GM19372 (cell line): ENCODE measurements around the gene FAM107B.

ENCODE experiments used
- ATAC-seq: cut with Tn5 transposase; IDR thresholded peaks from one replicate; pipeline ENCODE4 v1.9.1; 2021; ENCODE audit warnings: mild to moderate bottlenecking, low read depth, moderate library complexity; ENCODE audit not compliant: unreplicated experiment

FAM107B gene

DNA sequence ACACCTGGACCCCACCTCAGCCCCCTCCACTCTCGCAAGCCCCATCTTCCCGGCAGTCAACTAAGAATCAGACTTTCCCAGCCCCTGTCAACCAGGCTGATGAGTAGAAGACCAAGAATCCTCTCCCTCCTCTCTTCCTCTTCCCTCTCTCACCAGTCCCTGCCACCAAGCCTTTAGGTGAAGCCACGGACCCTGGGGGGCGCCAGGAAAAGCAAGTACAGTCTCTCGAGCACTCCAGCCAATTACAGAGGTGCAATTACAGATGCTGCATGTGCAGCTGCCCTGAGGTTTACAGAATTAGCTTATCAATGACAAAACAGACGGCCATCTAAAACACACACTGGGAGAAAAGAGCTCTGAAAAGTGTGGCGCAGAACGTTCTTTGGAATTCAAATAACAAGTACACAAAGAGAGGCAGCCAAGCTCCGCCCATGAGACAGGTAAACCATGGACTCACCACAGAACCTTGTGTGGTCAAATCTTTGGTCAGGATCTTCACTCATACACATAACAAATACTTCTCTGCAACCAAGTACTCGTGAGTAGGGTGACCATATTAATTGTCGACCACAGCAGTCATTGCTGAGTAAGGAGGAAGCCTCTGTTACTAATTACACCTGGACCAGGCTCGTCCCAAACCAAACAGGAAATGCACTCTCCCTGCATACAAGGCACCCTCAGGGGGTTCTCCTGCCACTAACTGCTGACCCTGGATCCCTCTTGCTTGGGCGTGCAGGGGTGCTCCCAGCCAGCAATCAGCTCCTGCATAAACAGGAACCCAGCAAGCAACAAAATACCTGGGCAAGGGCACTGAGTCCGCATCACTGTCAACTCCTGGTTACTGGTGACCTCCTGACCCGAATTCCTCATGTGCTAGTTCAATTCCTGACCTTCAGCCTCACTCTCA is 189.2 kb downstream of the FAM107B start:
- no peak for ATAC-seq

DNA sequence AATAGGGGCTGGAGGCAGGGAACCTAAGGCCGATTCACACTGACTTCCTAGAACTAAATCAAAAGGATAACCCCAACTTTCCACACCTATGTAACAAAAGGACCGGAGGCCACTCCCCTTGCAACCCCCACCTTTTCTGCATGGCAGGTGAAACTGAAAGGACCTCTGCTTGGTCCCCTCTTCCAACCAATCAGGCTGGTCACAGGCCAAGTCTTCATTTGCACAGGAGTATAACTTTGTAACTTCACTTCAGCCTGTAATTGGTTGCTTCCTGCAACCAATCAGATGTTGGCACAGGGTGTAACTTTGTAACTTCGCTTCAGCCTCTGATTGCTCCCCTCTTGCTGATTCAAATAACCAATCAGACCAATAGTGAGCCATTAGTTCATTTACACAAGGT is 190.0 kb downstream of the FAM107B start:
- no peak for ATAC-seq

- no peak for ATAC-seq
Observed at GRCh38 chr10:14583967-14584366, 190.7 kb downstream of the FAM107B start.

DNA sequence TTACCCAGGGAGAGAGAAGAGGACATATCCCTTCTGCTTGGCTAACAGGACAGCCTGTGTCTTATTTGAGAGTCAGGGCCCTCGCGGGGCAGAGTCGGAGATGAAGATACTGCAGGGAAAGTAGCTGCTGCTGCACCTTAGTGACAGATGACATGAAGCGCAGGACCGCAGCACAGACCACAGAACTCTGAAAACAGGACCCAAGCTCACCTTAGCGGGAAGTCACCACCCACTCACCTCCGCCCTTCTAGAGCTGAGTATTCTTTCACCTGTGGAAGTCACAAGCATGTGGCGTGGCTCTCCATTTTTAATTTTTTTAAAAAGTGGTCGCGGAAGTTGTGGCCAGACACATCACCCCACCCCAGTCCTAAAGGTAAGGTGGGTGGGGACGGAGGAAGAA is 191.4 kb downstream of the FAM107B start:
- no peak for ATAC-seq

DNA sequence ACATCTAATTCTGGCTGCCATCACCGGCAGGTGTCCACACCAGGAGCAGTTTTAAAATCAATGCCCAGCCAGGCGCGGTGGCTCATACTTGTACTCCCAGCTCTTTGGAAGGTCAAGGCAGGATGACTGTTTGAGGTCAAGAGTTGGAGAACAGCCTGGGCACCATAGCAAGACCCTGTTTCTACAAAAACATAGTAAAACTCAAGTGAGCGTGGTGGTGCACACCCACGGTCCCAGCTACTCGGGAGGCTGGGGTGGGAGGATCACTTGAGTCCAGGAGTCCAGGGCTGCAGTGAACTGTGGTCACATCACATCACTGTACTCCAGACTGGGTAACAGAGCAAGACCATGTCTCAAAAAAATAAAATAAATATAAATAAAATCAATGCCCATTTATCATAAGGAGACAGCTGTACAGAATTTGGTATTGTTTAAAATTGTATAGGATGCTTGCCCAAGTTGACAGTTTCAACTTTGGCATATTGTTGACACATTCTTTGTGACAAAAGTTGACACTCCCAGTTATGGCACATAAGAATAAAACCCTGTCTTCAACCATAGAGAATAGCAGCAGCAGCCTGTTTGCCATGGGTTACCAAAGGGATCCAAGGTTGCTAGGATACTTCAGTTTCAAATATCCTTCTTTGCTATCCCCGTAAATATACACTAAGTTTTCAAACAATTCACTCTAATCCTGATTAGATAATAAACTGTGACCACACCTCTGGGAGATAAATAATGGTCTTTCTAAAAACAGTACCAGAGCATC is 193.0 kb downstream of the FAM107B start:
- ATAC-seq = no peak

DNA sequence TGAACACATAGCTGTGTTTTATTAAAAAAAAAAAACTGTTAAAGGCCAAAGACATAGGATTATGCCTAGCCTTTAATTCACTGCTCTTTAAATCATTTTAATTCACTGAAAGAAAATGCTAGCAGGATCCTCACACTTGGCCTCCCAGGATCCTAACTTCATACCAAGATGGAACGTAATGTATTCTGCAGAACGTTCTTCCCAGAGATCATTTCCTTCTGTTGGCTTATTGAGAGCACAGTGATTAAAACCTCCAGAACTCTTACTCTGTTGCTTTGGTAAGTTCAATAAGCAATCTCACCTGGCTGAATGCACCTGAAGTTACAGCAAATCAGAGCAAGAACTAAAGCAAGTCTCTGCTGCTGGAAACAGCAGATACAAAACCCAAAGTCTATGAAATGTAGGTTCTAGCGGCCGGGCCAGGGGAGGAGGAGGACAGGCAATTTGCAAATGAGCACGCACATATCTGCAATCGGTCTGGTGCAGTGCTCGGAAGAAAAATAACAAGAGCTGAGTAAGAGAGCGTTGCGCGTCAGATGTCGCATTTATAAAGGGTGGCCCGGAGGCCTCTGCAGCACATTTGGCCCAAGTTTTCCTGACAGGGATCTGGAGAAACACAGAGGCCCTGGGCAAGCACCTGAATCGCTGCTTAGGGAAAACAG is 193.9 kb downstream of the FAM107B start:
- no peak for ATAC-seq

GRCh38 chr10:14579405-14579804 is 195.3 kb downstream of the FAM107B start:
- no peak for ATAC-seq

- no peak for ATAC-seq
Observed at GRCh38 chr10:14578060-14578952, 196.4 kb downstream of the FAM107B start.

- no peak for ATAC-seq
Observed at GRCh38 chr10:14574885-14575284, 199.8 kb downstream of the FAM107B start.

- ATAC-seq = no peak
Observed at GRCh38 chr10:14574291-14574690, 200.4 kb downstream of the FAM107B start.

GRCh38 chr10:14573666-14574261 is 200.9 kb downstream of the FAM107B start:
- ATAC-seq = no peak

GRCh38 chr10:14572811-14573210 is 201.9 kb downstream of the FAM107B start:
- ATAC-seq = no peak

- ATAC-seq = no peak
Observed at GRCh38 chr10:14571866-14572507, 202.7 kb downstream of the FAM107B start.

GRCh38 chr10:14570800-14571199 is 203.9 kb downstream of the FAM107B start:
- ATAC-seq = no peak

DNA sequence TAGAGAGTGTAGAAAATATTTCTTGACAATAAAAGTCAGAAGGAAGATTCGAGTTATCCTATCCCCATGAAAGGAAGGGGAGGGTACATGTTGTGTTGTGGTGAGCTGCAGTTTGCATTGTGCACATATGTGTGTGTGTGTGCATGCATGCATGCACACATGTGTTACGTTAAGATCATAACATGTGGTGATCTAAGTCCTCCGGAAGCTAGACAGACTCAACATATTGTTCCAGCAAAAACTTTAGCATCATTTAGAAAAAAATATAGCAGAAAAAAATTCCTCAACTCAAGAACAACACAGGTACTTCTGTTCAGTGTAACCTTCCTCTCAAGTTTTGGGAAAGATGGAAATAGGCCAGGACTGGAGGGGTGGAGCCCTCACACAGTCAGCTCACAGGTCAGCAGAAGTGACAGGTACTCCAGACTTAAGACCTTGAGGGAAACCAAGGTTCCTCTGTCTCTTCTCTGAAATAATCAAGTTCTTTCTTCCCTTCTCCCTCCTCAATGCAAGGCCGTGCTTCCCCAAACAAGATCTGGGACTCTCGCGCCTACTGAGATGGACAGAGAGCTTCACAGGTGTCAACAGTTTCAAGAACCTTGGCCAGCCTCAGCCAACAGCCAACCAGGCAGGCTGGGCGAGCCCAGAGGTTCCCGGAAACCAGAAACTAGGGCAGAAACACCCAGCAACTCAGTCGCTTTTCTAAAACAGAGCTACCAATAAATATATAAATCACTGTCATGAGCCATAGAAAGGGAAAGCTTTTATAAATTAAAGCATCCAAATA is 205.2 kb downstream of the FAM107B start:
- ATAC-seq = no peak

- no peak for ATAC-seq
Observed at GRCh38 chr10:14567421-14567820, 207.3 kb downstream of the FAM107B start.

DNA sequence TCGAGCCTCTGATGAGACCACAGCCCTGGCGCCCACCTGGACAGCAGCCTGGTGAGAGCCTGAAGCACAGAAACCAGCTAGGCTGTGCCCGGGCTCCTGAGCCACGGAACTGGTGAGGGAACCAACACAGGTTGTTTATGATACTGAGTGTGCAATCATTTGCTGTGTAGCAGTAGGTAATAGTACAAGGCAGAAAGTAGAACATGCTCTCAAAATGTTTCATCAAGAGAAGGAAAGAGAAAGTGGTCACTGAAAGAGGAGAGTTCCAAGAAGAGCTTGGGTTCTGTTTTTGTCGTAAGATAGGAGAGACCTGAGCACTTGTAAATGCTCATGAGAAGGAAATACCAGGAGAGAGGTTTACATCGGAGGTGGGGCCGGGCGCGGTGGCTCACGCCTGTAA is 208.2 kb downstream of the FAM107B start:
- no peak for ATAC-seq

DNA sequence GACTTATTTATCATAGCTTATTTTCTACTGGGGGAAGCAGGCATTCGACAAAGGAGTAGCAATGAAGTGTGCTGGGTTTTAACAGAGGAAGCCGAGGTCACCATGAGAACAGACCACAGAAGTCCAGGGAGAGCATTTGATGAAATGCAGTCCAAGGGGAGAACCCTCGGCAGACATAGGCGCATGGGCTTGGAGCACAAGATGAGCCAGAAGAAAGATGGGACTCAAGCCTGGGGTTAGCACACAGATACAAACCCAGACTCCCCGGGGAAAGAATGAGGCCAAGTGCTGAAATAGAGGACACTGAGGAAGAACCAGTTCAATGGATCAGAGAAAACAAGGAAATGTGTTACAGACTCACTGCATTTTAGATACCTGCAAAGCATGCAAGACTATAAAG is 209.5 kb downstream of the FAM107B start:
- ATAC-seq = no peak
